T47D (cell line): Measurements from ENCODE around the gene PTMS.

Source experiments
- DNase-seq, 2 experiments: peaks; one replicate each; pipeline versions ENCODE4 v3.0.0 to v3.0.0-alpha.2; 2011 to 2012; ENCODE audit warnings: low read depth in 1 of 2, low spot score in 1 of 2
- JUND ChIP-seq: IDR thresholded peaks from 2 replicates; pipeline ENCODE4 v1.6.1; 2012; ENCODE audit warnings: low read depth
- in situ Hi-C: cut with HindIII; loops from 2 replicates; pipeline ENCODE4 v1.10.0; 2016; ENCODE audit warnings: low sequenced_read_pairs, low pct_unique_long_range_greater_than_20kb

PTMS gene

GRCh38 chr12:6791931-6792520 is 25.9 kb downstream of the PTMS start:
- in situ Hi-C loops, result no loop called here
- no peak for TF ChIP-seq JUND
- DNase-seq, result no peak

- in situ Hi-C loops, result no loop called here
- DNase-seq, result no peak
- TF ChIP-seq JUND, result no peak
Observed at GRCh38 chr12:6792522-6793201, 26.5 kb downstream of the PTMS start.

DNA sequence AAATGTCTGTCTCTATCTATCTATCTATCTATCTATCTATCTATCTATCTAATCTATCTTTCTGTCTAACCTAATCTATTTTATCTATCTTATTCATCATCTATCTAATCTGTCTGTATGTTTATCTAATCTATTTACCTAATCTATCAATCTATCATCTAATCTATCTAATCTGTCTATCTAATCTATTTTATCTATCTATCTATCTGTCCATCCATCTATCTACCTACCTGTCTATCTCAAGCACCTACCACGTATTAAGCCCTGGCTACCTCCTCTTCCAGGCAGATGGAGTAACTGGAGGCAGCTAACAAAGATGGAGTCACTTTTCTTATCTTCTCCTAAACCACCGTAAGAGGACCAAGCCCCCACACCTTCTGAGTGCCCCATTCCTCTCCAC is 28.9 kb downstream of the PTMS start:
- DNase-seq, result no peak
- in situ Hi-C loops, result no loop called here

GRCh38 chr12:6796576-6796975 is 30.4 kb downstream of the PTMS start:
- TF ChIP-seq JUND, result no peak
- no peak for DNase-seq
- in situ Hi-C loops, result no loop called here

More for the DNA sequence above, 28.9 kb downstream of the PTMS start:
- TF ChIP-seq JUND, result no peak

GRCh38 chr12:6799147-6799546 is 33.0 kb downstream of the PTMS start:
- in situ Hi-C loops, result no loop called here
- DNase-seq, result no peak
- TF ChIP-seq JUND, result no peak

GRCh38 chr12:6807170-6807569 is 41.0 kb downstream of the PTMS start:
- no peak for TF ChIP-seq JUND
- no peak for DNase-seq
- in situ Hi-C loops, result no loop called here

GRCh38 chr12:6809056-6809455 is 42.9 kb downstream of the PTMS start:
- in situ Hi-C loops, result no loop called here
- no peak for TF ChIP-seq JUND
- DNase-seq, result no peak

DNA sequence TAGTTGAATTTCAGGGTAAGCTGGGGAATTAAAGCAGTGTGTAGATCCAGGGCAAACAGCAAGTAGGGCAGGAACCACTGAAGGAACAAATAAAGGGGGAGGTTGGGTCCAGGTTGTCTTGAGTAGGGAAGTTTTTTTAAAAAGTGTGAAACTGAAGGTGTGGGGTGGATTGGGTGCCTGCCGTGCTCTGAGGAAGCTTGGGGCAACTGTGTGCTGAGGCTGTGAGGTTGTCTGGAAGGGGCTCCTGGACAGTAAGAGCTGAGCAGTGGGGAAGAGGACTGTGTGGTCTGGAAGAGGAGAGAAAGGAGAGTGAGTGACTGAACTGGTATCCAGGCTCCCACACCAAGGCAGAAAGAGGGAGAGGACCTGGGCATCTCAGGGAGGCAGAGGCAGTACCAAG is 44.6 kb downstream of the PTMS start:
- in situ Hi-C loops, result no loop called here
- no peak for DNase-seq
- no peak for TF ChIP-seq JUND

DNA sequence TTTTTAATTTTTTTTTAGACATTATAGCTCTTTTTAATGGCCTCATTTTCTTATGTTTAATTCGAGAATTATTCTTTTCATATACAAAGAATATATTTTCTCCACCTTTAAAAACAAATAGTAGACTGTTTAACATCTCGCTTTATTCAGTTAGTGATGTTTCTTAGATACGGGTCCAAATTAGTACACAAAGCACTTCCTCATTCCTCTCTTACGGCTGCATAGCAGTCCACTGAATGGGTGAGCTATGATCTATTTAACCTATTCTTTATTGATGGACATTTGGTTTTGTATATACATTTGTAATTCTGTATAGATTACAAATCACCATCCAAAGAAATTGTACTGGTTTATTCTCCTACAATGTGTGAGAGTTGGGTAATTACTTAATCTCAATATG is 47.2 kb downstream of the PTMS start:
- no peak for TF ChIP-seq JUND
- in situ Hi-C loops, result no loop called here
- DNase-seq, result no peak

GRCh38 chr12:6816598-6816997 is 50.4 kb downstream of the PTMS start:
- in situ Hi-C loops, result no loop called here
- no peak for TF ChIP-seq JUND
- DNase-seq, result no peak

DNA sequence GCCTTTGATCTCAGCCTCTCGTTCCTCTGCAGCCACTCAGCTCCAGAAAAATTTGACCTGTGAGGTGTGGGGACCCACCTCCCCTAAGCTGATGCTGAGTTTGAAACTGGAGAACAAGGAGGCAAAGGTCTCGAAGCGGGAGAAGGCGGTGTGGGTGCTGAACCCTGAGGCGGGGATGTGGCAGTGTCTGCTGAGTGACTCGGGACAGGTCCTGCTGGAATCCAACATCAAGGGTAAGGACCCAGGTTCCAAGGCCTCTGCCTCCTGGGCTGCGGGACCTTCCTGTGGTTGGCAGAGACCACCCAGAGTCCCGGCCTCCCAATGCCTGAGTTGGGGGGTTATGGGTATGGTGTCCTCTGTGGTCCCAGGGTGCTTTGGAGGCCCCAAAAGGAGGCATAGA is 50.9 kb downstream of the PTMS start:
- DNase-seq, result no peak
- no peak for TF ChIP-seq JUND
- in situ Hi-C loops, result no loop called here

DNA sequence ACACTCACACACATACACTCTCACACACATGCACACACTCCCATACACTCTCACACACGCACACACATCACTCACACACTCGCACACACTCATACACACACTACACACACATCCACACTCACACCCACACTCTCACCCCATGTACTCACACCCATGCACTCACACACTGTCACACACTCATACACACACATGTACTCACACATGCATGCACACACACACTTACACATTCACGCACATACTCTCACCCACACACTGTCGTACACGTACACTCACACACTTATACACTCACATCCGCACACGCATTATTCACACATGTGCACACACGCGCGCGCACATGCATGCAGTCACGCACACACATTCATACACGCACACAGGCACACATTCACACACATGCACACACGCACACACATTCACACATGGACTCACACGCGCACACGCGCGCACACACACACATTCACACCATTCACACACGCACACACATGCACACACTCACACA is 51.5 kb downstream of the PTMS start:
- no peak for DNase-seq
- no peak for TF ChIP-seq JUND
- in situ Hi-C loops, result no loop called here

GRCh38 chr12:6818222-6818621 is 52.1 kb downstream of the PTMS start:
- TF ChIP-seq JUND, result no peak
- in situ Hi-C loops, result no loop called here
- no peak for DNase-seq

DNA sequence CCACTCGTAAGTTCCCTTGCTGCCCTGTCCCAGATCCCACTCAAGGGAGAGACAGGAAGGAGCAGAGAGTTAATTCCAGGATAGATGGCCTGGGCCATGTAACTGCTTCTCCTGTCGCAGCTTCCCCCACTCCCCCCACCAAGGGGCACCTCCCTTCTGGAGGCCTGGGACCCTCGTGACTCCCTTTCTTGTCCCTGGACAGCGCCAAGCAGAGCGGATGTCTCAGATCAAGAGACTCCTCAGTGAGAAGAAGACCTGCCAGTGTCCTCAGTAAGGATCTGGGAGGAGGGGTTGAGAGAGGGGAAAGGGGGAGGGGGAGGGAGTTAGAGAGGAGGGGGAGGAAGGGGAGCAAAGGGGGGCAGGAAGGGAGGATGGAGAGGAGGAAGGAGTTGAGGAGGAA is 52.5 kb downstream of the PTMS start:
- in situ Hi-C loops, result no loop called here
- no peak for TF ChIP-seq JUND
- no peak for DNase-seq
